ENCODE results near the gene PITPNM2. TPM values are rescaled to one million over a fixed set of nuclear protein-coding genes. Genes with fewer than 3 reads are reported as not detected.

The PITPNM2 gene
- total and polyA plus RNA-seq, 11 donors, result 12.0 to 28.5 (median 20.7) TPM

DNA sequence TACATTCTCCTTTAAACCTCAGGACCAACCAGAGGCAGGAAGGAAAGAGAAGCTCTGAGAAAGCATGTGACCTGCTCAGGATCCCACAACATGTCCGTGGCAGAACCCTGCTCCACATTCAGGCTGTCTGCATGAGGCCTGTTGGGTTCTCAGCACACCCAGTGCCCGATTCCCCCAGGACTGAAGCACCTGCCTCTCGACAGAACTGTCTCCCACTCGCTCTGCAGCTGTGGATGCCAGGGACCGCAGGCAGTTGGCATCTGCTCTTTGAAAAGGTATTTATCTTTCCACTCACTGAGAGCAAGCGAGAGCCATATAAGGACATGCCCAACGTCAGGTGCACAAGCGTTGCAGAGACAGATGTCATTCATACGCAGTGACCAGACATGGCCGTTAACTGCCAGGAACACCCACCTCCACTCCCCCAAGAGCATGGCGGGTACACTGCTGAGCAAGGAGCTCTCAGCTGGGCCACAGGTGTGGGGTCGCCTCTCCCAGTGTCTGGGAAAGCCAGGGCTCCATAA, 18.9 kb downstream of the PITPNM2 start:
- DNase-seq (peak in 2 of 5 donors; percentile 53 to 79), ATAC-seq (peak; percentile 53 to 86 (median 82))
- H3K4me1 ChIP-seq, result peaks cover 0 to 28% (median 15%) of the 10 kb centered on the region in 12 donors

DNA sequence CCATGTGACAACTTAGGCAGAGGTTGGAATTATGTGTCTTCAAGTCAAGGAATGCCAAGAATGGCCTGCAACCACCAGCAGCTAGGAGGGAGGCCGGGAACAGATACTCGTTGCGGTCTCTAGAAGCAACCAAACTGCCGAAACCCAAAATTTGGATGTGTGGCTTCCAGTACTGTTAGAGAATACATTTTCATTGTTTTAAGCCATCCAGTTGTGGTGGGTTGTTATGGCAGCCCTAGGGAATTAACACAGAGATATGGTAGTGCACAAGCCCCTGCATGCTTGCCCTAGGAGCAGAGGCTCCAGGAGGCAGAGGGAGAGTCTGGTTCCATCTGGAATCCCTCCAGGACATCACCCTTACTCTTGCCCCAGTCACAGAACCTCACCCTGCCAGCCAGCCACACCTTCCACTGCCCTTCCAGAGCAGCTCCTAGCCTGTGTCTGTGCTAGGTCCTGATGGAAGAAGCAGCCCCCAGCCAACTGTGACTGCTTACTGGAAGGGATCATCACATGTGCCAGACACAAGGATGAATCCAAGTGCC, 19.5 kb downstream of the PITPNM2 start:
- WGBS, 4 donors, result 59 to 75% (median 66%) methylated on average over 4 of the region's 4 CpGs
- Histone ChIP-seq H3K4me1 (peaks cover 0 to 33% (median 20%) of the 10 kb centered on the region in 12 donors), H3K4me3 (no peak overlapping the region)

More for the DNA sequence above, 18.9 kb downstream of the PITPNM2 start:
- WGBS, 4 donors, result 45 to 62% (median 61%) methylated on average over 10 to 12 of the region's 12 CpGs
- peak overlapping the region in 11 of 12 donors; percentile 36 to 84 (median 69) for H3K27ac ChIP-seq
- H3K9me3 ChIP-seq, result no peaks in the 10 kb centered on the region
- no peaks in the 10 kb centered on the region for H3K27me3 ChIP-seq
- TF ChIP-seq CTCF (IDR thresholded peaks at IDR 0.05), result no peak
- TF ChIP-seq POLR2A (IDR thresholded peaks at IDR 0.05), result no peak
- no peaks in the 10 kb centered on the region for H3K36me3 ChIP-seq
- no peak overlapping the region for H3K4me3 ChIP-seq
- intact Hi-C loops (cut with DNase I), result no loop called here

GRCh38 chr12:123129621-123130020, 21.3 kb downstream of the PITPNM2 start:
- no peaks in the 10 kb centered on the region for H3K36me3 ChIP-seq
- no peak overlapping the region for H3K4me3 ChIP-seq
- H3K4me1 ChIP-seq, result peaks cover 0 to 40% (median 25%) of the 10 kb centered on the region in 12 donors
- DNase-seq (no peak), ATAC-seq (no peak)
- H3K27me3 ChIP-seq, result no peaks in the 10 kb centered on the region
- intact Hi-C loops (cut with DNase I), result no loop called here
- TF ChIP-seq CTCF (IDR thresholded peaks at IDR 0.05), result no peak
- no peak for TF ChIP-seq POLR2A (IDR thresholded peaks at IDR 0.05)
- no peak overlapping the region for H3K27ac ChIP-seq
- 84 to 94% (median 89%) methylated on average over 4 of the region's 4 CpGs for WGBS, 4 donors
- no peaks in the 10 kb centered on the region for H3K9me3 ChIP-seq

More for the DNA sequence above, 19.5 kb downstream of the PITPNM2 start:
- ATAC-seq (peak in 3 of 4 donors; percentile 60 to 81 (median 75)), DNase-seq (peak in 1 of 5 donors; percentile 75)
- no peak for TF ChIP-seq CTCF (IDR thresholded peaks at IDR 0.05)
- no peak for TF ChIP-seq POLR2A (IDR thresholded peaks at IDR 0.05)
- peak overlapping the region in 11 of 12 donors; percentile 36 to 84 (median 69) for H3K27ac ChIP-seq
- H3K36me3 ChIP-seq, result no peaks in the 10 kb centered on the region
- no peaks in the 10 kb centered on the region for H3K27me3 ChIP-seq
- no peaks in the 10 kb centered on the region for H3K9me3 ChIP-seq
- intact Hi-C loops (cut with DNase I), result no loop called here

DNA sequence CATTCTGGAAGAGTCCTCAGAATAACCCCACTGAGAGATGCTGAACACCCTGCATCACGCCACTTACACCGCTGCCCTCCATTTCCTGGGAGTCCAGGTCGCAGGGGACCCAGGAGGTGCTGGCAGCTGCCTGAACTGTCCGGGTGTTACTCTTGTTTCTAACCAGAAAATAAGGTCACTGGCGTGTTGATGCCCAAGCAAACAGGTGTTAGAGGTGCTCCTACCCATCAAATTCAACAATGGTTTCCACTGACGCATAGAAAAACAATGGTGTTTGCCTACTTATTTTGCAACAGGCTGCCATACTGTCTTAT, 23.8 kb downstream of the PITPNM2 start:
- peak overlapping the region in 4 of 12 donors; percentile 32 to 54 (median 40) for H3K27ac ChIP-seq
- TF ChIP-seq CTCF (IDR thresholded peaks at IDR 0.05) (no peak), POLR2A (IDR thresholded peaks at IDR 0.05) (no peak)

More for the DNA sequence above, 23.8 kb downstream of the PITPNM2 start:
- intact Hi-C loops (cut with DNase I), result no loop called here
- H3K27me3 ChIP-seq, result no peaks in the 10 kb centered on the region
- ATAC-seq (no peak), DNase-seq (no peak)
- H3K4me1 ChIP-seq, result peaks cover 0 to 39% (median 25%) of the 10 kb centered on the region in 12 donors
- no peak overlapping the region for H3K4me3 ChIP-seq
- no peaks in the 10 kb centered on the region for H3K9me3 ChIP-seq
- 92 to 95% (median 93%) methylated on average over 6 of the region's 6 CpGs for whole genome bisulfite sequencing, 4 donors
- H3K36me3 ChIP-seq, result no peaks in the 10 kb centered on the region
